DND-41 (cell line): Measurements from ENCODE around the gene EGF.
"Not testable (repeated sequence)": the region's sequence is repeated elsewhere in the genome, so short reads cannot be mapped to it uniquely, and the experiment has no call there.

Source experiments
- ATAC-seq: fragments of 200-7000 bp; cut with Tn5 transposase; 3 replicates; pipeline ENCODE4 v1.9.1; 2021; ENCODE audit warnings: low read depth; ENCODE audit not compliant: insufficient read depth
- DNase-seq: peaks from one replicate; pipeline ENCODE4 v3.0.0-alpha.2; 2020
- H2AFZ ChIP-seq: 2 replicates; pipeline ENCODE4 v1.6.0; 2012; ENCODE audit warnings: low read depth, low read length
- H3K27ac ChIP-seq: 2 replicates; pipeline ENCODE4 v1.5.1; 2012; ENCODE audit warnings: low read length, inconsistent platforms
- H3K27me3 ChIP-seq: fragments of 200-600 bp; sonication (generic); 2 replicates; pipeline ENCODE4 v1.6.0; 2012; ENCODE audit warnings: low read length, mild to moderate bottlenecking, inconsistent platforms; ENCODE audit not compliant: insufficient read depth, poor library complexity
- H3K36me3 ChIP-seq: 2 replicates; pipeline ENCODE4 v1.5.1; 2012; ENCODE audit warnings: low read length, inconsistent platforms; ENCODE audit not compliant: insufficient read depth
- H3K4me1 ChIP-seq: 2 replicates; pipeline ENCODE4 v1.5.1; 2012; ENCODE audit warnings: mild to moderate bottlenecking, low read length; ENCODE audit not compliant: insufficient read depth
- H3K4me2 ChIP-seq: 2 replicates; pipeline ENCODE4 v1.6.0; 2012; ENCODE audit warnings: mild to moderate bottlenecking, moderate library complexity, low read length, inconsistent platforms; ENCODE audit not compliant: insufficient read depth
- H3K4me3 ChIP-seq, 2 experiments: fragments of 200-600 bp in 1 of 2; shearing (Covaris generic) in 1 of 2; 2 replicates each; pipeline ENCODE4 v1.5.1; 2012 to 2016; ENCODE audit warnings: inconsistent platforms in 2 of 2, low read length in 2 of 2, mild to moderate bottlenecking in 2 of 2, low read depth in 1 of 2, moderate library complexity in 1 of 2
- H3K79me2 ChIP-seq: 2 replicates; pipeline ENCODE4 v1.6.0; 2012; ENCODE audit warnings: low read length, inconsistent platforms; ENCODE audit not compliant: insufficient read depth
- H3K9ac ChIP-seq: 2 replicates; pipeline ENCODE4 v1.6.0; 2012; ENCODE audit warnings: low read depth, mild to moderate bottlenecking, inconsistent platforms, low read length, moderate library complexity
- H3K9me3 ChIP-seq: 2 replicates; pipeline ENCODE4 v1.5.1; 2012; ENCODE audit warnings: low read length, moderate library complexity, mild to moderate bottlenecking, inconsistent platforms; ENCODE audit not compliant: insufficient read depth, severe bottlenecking
- H4K20me1 ChIP-seq: 2 replicates; pipeline ENCODE4 v1.6.0; 2012; ENCODE audit warnings: low read length; ENCODE audit not compliant: insufficient read depth
- EZH2 ChIP-seq: IDR thresholded peaks from 3 replicates; pipeline ENCODE4 v1.6.1; 2012; ENCODE audit warnings: borderline replicate concordance, low read depth, mild to moderate bottlenecking, moderate library complexity, low read length, inconsistent platforms; ENCODE audit not compliant: severe bottlenecking
- TF ChIP-seq, protein P1 (sequence below): IDR thresholded peaks from 2 replicates; pipeline ENCODE4 v1.5.1; 2012; ENCODE audit warnings: borderline replicate concordance, low read length, moderate library complexity, mild to moderate bottlenecking; ENCODE audit not compliant: poor library complexity, severe bottlenecking; ENCODE audit errors: extremely low read depth

EGF gene

GRCh38 chr4:109875106-109875505, 37.6 kb upstream of the EGF start:
- Histone ChIP-seq H3K27ac (no peak overlapping the region), H3K4me1 (no peaks in the 10 kb centered on the region), H3K9me3 (no peaks in the 10 kb centered on the region), H2AFZ (no peak overlapping the region), H3K9ac (no peak overlapping the region), H3K27me3 (no peaks in the 10 kb centered on the region), H3K79me2 (no peaks in the 10 kb centered on the region), H4K20me1 (no peaks in the 10 kb centered on the region), H3K4me2 (no peak overlapping the region), H3K36me3 (no peaks in the 10 kb centered on the region), H3K4me3 (no peak overlapping the region)
- ATAC-seq = no peak
- no peak for TF ChIP-seq EZH2
- TF ChIP-seq, protein P1, sequence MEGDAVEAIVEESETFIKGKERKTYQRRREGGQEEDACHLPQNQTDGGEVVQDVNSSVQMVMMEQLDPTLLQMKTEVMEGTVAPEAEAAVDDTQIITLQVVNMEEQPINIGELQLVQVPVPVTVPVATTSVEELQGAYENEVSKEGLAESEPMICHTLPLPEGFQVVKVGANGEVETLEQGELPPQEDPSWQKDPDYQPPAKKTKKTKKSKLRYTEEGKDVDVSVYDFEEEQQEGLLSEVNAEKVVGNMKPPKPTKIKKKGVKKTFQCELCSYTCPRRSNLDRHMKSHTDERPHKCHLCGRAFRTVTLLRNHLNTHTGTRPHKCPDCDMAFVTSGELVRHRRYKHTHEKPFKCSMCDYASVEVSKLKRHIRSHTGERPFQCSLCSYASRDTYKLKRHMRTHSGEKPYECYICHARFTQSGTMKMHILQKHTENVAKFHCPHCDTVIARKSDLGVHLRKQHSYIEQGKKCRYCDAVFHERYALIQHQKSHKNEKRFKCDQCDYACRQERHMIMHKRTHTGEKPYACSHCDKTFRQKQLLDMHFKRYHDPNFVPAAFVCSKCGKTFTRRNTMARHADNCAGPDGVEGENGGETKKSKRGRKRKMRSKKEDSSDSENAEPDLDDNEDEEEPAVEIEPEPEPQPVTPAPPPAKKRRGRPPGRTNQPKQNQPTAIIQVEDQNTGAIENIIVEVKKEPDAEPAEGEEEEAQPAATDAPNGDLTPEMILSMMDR = no peak
- DNase-seq = no peak

- not testable (repeated sequence) for ATAC-seq, H3K9me3 ChIP-seq, H3K27ac ChIP-seq, DNase-seq, H3K4me2 ChIP-seq, H3K27me3 ChIP-seq, H3K9ac ChIP-seq, H3K4me1 ChIP-seq, H3K36me3 ChIP-seq, H2AFZ ChIP-seq, H3K79me2 ChIP-seq, H3K4me3 ChIP-seq, H4K20me1 ChIP-seq
Observed at GRCh38 chr4:109875553-109875952, 37.1 kb upstream of the EGF start.

GRCh38 chr4:109876634-109877265, 35.9 kb upstream of the EGF start:
- Histone ChIP-seq H3K27ac (no peak overlapping the region), H3K79me2 (no peaks in the 10 kb centered on the region), H3K4me3 (no peak overlapping the region), H3K27me3 (no peaks in the 10 kb centered on the region), H3K4me2 (no peak overlapping the region), H3K4me1 (no peaks in the 10 kb centered on the region), H3K9me3 (no peaks in the 10 kb centered on the region), H4K20me1 (no peaks in the 10 kb centered on the region), H3K36me3 (no peaks in the 10 kb centered on the region), H2AFZ (no peak overlapping the region), H3K9ac (no peak overlapping the region)
- no peak for TF ChIP-seq EZH2
- TF ChIP-seq, protein P1 = no peak
- DNase-seq = no peak
- no peak for ATAC-seq

GRCh38 chr4:109877400-109877799, 35.3 kb upstream of the EGF start:
- no peak for ATAC-seq
- DNase-seq = no peak
- no peak overlapping the region for H2AFZ ChIP-seq
- no peaks in the 10 kb centered on the region for H3K79me2 ChIP-seq
- H3K9me3 ChIP-seq = no peaks in the 10 kb centered on the region
- H3K36me3 ChIP-seq = no peaks in the 10 kb centered on the region
- H3K4me1 ChIP-seq = no peaks in the 10 kb centered on the region
- no peak overlapping the region for H3K27ac ChIP-seq
- H3K9ac ChIP-seq = no peak overlapping the region
- H3K27me3 ChIP-seq = no peaks in the 10 kb centered on the region
- TF ChIP-seq, protein P1 = no peak
- TF ChIP-seq EZH2 = no peak
- H3K4me2 ChIP-seq = no peak overlapping the region
- H4K20me1 ChIP-seq = no peaks in the 10 kb centered on the region
- H3K4me3 ChIP-seq = no peak overlapping the region
